ENCODE results near the gene ZNHIT3. TPM values are rescaled to one million over a fixed set of nuclear protein-coding genes. Genes with fewer than 3 reads are reported as not detected.

The ZNHIT3 gene
- total and polyA plus RNA-seq, 2 of the 13 experiments (the other 11 are each of a cell fraction or from before 2014, with no cell fraction given): 66.6 to 77.4 TPM

- TF ChIP-seq ZBTB26 (CRISPR knock-in tag; IDR thresholded peaks at IDR 0.05; ENCODE audit: borderline replicate concordance) (no peak), ZNF616 (CRISPR knock-in tag; IDR thresholded peaks at IDR 0.05; ENCODE audit: low read depth) (peak; percentile 88; the same call in 1 of the 2 replicates), KDM6A (CRISPR knock-in tag; IDR thresholded peaks at IDR 0.05; ENCODE audit: low read depth) (no peak), ZNF501 (CRISPR knock-in tag; IDR thresholded peaks at IDR 0.05) (peak; percentile 75), HNF4G (IDR thresholded peaks at IDR 0.05; ENCODE audit: borderline replicate concordance, low read depth, low read length) (no peak), HNF4G (CRISPR knock-in tag; IDR thresholded peaks at IDR 0.05; ENCODE audit: borderline replicate concordance, low read depth) (no peak), HOXA5 (CRISPR knock-in tag; IDR thresholded peaks at IDR 0.05) (peak; percentile 24; the same call in 1 of the 2 replicates), XBP1 (CRISPR knock-in tag; IDR thresholded peaks at IDR 0.05) (no peak), ZNF792 (CRISPR knock-in tag; IDR thresholded peaks at IDR 0.05) (peak; percentile 38; the same call in 1 of the 2 replicates), KLF15 (CRISPR knock-in tag; IDR thresholded peaks at IDR 0.05; ENCODE audit: borderline replicate concordance) (peak; percentile 94; the same call in 1 of the 2 replicates), ZKSCAN5 (CRISPR knock-in tag; IDR thresholded peaks at IDR 0.05) (no peak), SAP130 (CRISPR knock-in tag; IDR thresholded peaks at IDR 0.05; ENCODE audit: low read depth) (peak; percentile 62; the same call in 1 of the 2 replicates), ZNF230 (CRISPR knock-in tag; IDR thresholded peaks at IDR 0.05) (no peak), KLF13 (CRISPR knock-in tag; IDR thresholded peaks at IDR 0.05) (no peak), FLYWCH1 (CRISPR knock-in tag; IDR thresholded peaks at IDR 0.05) (peak; percentile 76; the same call in 1 of the 2 replicates), NR1H2 (CRISPR knock-in tag; IDR thresholded peaks at IDR 0.05; ENCODE audit: borderline replicate concordance, low read depth) (no peak; the same call in 1 of the 2 replicates), SRSF4 (IDR thresholded peaks at IDR 0.05; ENCODE audit: low read depth, low read length, poor library complexity, severe bottlenecking) (no peak), U2AF2 (IDR thresholded peaks at IDR 0.05; ENCODE audit: low read depth, low read length) (no peak), ZMYM3 (CRISPR knock-in tag; IDR thresholded peaks at IDR 0.05) (no peak), ZNF232 (CRISPR knock-in tag; IDR thresholded peaks at IDR 0.05; ENCODE audit: borderline replicate concordance) (peak; percentile 84; the same call in 1 of the 2 replicates), ZNF503 (CRISPR knock-in tag; IDR thresholded peaks at IDR 0.05) (peak; percentile 69; the same call in 1 of the 2 replicates), CTCF (CRISPR knock-in tag; IDR thresholded peaks at IDR 0.05) (peak; percentile 95), SOX5 (CRISPR knock-in tag; IDR thresholded peaks at IDR 0.05; ENCODE audit: borderline replicate concordance) (peak; percentile 36; the same call in 1 of the 2 replicates), RAD51 (IDR thresholded peaks at IDR 0.05; ENCODE audit: borderline replicate concordance) (no peak), HHEX (CRISPR knock-in tag; IDR thresholded peaks at IDR 0.05) (no peak)
Measured at GRCh38 chr17:36482611-36483504, 3.6 kb upstream of the ZNHIT3 start (continued).
